ENCODE results near the gene KAZN. TPM values are rescaled to one million over a fixed set of nuclear protein-coding genes. Genes with fewer than 3 reads are reported as not detected.

Gene KAZN
- total RNA-seq, 1 donor from 2014 or later: 9.4 TPM

DNA sequence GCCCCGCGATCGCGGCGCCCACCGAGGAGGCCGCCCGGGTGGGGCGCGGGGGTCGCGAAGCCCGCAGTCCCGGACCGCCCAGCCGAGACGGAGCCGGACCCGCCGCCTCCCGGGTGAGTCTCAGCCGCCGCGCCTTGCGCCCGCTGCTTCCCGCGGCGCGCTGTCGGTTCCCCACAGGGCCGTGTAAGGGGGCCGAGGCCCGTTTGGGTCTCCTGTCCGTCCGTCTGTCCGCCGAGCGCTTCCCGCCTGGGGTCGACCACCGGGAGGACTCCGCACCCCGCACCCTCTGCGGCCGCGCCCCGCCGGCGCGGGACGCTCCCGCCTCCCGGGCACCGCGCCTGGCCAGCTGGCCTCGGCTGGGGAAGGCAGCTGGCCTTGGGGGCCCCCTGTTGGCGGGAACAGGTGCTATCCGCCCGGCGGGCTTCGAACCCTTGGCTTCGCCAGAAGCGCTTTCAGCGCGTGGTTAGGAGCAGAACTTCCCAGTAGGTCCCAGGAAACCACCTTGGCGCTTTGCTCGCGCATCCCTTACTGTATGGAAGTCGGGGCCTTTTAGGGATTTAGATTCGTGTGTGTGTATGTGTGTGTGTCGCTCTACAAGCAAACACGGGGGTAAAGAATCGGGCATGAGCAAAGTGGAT, 555.5 kb downstream of the KAZN start:
- Histone ChIP-seq H3K9ac (ENCODE audit: low read length) (peak overlapping the region; percentile 72), H3K4me2 (ENCODE audit: low read length) (peak overlapping the region; percentile 89), H3K27ac (ENCODE audit: low read depth, low read length) (no peak overlapping the region), H3K36me3 (ENCODE audit: insufficient read depth, low read length) (no peaks in the 10 kb centered on the region), H3K79me2 (ENCODE audit: insufficient read depth, low read length) (no peaks in the 10 kb centered on the region), H3K9me3 (ENCODE audit: insufficient read depth, low read depth, low read length) (no peaks in the 10 kb centered on the region), H3K4me3 (ENCODE audit: insufficient read depth, low read depth, low read length) (peak overlapping the region; percentile 62), H2AFZ (ENCODE audit: low read depth, low read length) (peak overlapping the region; percentile 83), H3K4me1 (ENCODE audit: insufficient read depth, low read length) (peaks cover 10% of the 10 kb centered on the region), H4K20me1 (ENCODE audit: insufficient read depth, low read length) (peaks cover 11% of the 10 kb centered on the region), H3K27me3 (ENCODE audit: insufficient read depth, low read length) (peaks cover 8% of the 10 kb centered on the region)
- Mint-ChIP-seq H3K27me3 (ENCODE audit: low read depth, unreplicated experiment) (peaks cover 20% of the 10 kb centered on the region), H3K9me3 (ENCODE audit: unreplicated experiment) (peaks cover 8% of the 10 kb centered on the region), H3K36me3 (ENCODE audit: low read depth, unreplicated experiment) (peaks cover 5% of the 10 kb centered on the region), H3K27ac (ENCODE audit: unreplicated experiment) (no peak overlapping the region), H3K4me1 (ENCODE audit: low read depth, unreplicated experiment) (peaks cover 17% of the 10 kb centered on the region), H3K4me3 (ENCODE audit: unreplicated experiment) (peak overlapping the region; percentile 88)
- FAIRE-seq (no peak), DNase-seq (ENCODE audit: low read depth) (no peak)
- no peak for TF ChIP-seq EZH2 (IDR thresholded peaks at IDR 0.05; ENCODE audit: insufficient read depth, low read length)
- TF ChIP-seq, protein P1, sequence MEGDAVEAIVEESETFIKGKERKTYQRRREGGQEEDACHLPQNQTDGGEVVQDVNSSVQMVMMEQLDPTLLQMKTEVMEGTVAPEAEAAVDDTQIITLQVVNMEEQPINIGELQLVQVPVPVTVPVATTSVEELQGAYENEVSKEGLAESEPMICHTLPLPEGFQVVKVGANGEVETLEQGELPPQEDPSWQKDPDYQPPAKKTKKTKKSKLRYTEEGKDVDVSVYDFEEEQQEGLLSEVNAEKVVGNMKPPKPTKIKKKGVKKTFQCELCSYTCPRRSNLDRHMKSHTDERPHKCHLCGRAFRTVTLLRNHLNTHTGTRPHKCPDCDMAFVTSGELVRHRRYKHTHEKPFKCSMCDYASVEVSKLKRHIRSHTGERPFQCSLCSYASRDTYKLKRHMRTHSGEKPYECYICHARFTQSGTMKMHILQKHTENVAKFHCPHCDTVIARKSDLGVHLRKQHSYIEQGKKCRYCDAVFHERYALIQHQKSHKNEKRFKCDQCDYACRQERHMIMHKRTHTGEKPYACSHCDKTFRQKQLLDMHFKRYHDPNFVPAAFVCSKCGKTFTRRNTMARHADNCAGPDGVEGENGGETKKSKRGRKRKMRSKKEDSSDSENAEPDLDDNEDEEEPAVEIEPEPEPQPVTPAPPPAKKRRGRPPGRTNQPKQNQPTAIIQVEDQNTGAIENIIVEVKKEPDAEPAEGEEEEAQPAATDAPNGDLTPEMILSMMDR (IDR thresholded peaks at IDR 0.05; ENCODE audit: insufficient read depth, low read depth, low read length): peak; percentile 39

DNA sequence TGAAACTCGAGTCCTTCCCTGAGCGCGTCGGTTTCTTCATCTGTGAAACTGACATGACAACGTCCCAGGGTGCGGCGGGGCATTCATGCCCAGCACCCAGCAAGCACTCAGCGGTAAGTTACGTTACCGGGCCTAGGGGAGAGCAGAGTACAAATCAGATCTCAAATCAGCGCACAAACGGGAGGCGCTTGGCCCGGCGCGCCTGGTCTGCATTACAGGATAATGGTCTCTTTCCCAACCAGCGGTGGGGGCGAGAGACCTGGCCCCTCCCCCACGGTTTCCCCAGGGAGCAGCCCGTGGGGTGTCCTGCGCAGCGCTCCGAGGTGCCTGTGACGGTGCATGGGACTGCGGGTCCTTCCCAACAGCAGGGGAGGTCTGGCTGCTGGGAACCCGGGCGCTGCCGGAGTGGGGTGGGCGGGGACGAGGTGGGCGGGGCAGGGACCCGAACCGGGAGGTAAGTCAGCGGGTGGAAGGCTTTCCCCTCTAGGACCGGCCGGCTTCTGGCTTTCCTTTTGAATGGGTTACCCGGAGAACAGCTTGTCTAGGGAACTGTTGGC, 556.1 kb downstream of the KAZN start:
- peak overlapping the region; percentile 83 for H2AFZ ChIP-seq (ENCODE audit: low read depth, low read length)
- peak overlapping the region; percentile 89 for H3K4me2 ChIP-seq (ENCODE audit: low read length)
- Mint-ChIP-seq H3K27ac (ENCODE audit: unreplicated experiment) (no peak overlapping the region), H3K4me3 (ENCODE audit: unreplicated experiment) (peak overlapping the region; percentile 88), H3K36me3 (ENCODE audit: low read depth, unreplicated experiment) (peaks cover 5% of the 10 kb centered on the region), H3K27me3 (ENCODE audit: low read depth, unreplicated experiment) (peaks cover 20% of the 10 kb centered on the region), H3K9me3 (ENCODE audit: unreplicated experiment) (peaks cover 8% of the 10 kb centered on the region), H3K4me1 (ENCODE audit: low read depth, unreplicated experiment) (peaks cover 20% of the 10 kb centered on the region)
- no peaks in the 10 kb centered on the region for H3K79me2 ChIP-seq (ENCODE audit: insufficient read depth, low read length)
- TF ChIP-seq, protein P1 (IDR thresholded peaks at IDR 0.05; ENCODE audit: insufficient read depth, low read depth, low read length): no peak
- TF ChIP-seq EZH2 (IDR thresholded peaks at IDR 0.05; ENCODE audit: insufficient read depth, low read length): no peak
- FAIRE-seq (no peak), DNase-seq (ENCODE audit: low read depth) (no peak)
- no peaks in the 10 kb centered on the region for H3K36me3 ChIP-seq (ENCODE audit: insufficient read depth, low read length)
- H3K9ac ChIP-seq (ENCODE audit: low read length): peak overlapping the region; percentile 72
- peak overlapping the region; percentile 62 for H3K4me3 ChIP-seq (ENCODE audit: insufficient read depth, low read depth, low read length)
- no peak overlapping the region for H3K27ac ChIP-seq (ENCODE audit: low read depth, low read length)
- peaks cover 8% of the 10 kb centered on the region for H3K27me3 ChIP-seq (ENCODE audit: insufficient read depth, low read length)
- H4K20me1 ChIP-seq (ENCODE audit: insufficient read depth, low read length): peaks cover 11% of the 10 kb centered on the region
- H3K9me3 ChIP-seq (ENCODE audit: insufficient read depth, low read depth, low read length): no peaks in the 10 kb centered on the region
- peaks cover 10% of the 10 kb centered on the region for H3K4me1 ChIP-seq (ENCODE audit: insufficient read depth, low read length)

DNA sequence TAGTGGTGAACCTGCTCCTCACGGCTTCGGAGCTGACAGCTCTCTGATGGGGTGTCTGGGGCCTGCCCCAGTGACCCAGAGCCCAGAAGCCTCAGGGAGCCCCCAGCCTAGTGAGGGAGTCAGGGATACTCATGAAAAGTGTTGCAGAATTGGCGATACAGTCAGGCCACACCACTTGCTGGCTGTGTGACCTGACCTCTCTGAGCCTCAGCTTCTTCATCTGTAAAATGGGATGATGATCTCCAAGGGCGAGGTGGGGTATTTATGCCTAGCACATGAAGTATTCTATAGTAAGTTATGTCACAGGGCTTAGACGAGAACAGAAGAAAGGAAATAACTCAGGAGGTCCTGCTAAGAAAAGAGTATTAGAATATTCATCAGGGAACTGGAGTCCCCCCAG, 556.7 kb downstream of the KAZN start:
- peaks cover 20% of the 10 kb centered on the region for H3K4me1 Mint-ChIP-seq (ENCODE audit: low read depth, unreplicated experiment)
- no peak for FAIRE-seq

More for the DNA sequence above, 556.7 kb downstream of the KAZN start:
- H3K36me3 Mint-ChIP-seq (ENCODE audit: low read depth, unreplicated experiment): peaks cover 5% of the 10 kb centered on the region
- peaks cover 8% of the 10 kb centered on the region for H3K9me3 Mint-ChIP-seq (ENCODE audit: unreplicated experiment)
- no peaks in the 10 kb centered on the region for H3K79me2 ChIP-seq (ENCODE audit: insufficient read depth, low read length)
- no peaks in the 10 kb centered on the region for H3K36me3 ChIP-seq (ENCODE audit: insufficient read depth, low read length)
- H3K27ac Mint-ChIP-seq (ENCODE audit: unreplicated experiment): no peak overlapping the region
- H3K4me2 ChIP-seq (ENCODE audit: low read length): peak overlapping the region; percentile 89
- no peaks in the 10 kb centered on the region for H3K9me3 ChIP-seq (ENCODE audit: insufficient read depth, low read depth, low read length)
- peak overlapping the region; percentile 88 for H3K4me3 Mint-ChIP-seq (ENCODE audit: unreplicated experiment)
- H4K20me1 ChIP-seq (ENCODE audit: insufficient read depth, low read length): peaks cover 11% of the 10 kb centered on the region
- H3K27me3 Mint-ChIP-seq (ENCODE audit: low read depth, unreplicated experiment): peaks cover 16% of the 10 kb centered on the region
- peaks cover 10% of the 10 kb centered on the region for H3K4me1 ChIP-seq (ENCODE audit: insufficient read depth, low read length)
- H3K4me3 ChIP-seq (ENCODE audit: insufficient read depth, low read depth, low read length): no peak overlapping the region
- peaks cover 6% of the 10 kb centered on the region for H3K27me3 ChIP-seq (ENCODE audit: insufficient read depth, low read length)
- no peak for DNase-seq (ENCODE audit: low read depth)
- H2AFZ ChIP-seq (ENCODE audit: low read depth, low read length): no peak overlapping the region
- no peak for TF ChIP-seq EZH2 (IDR thresholded peaks at IDR 0.05; ENCODE audit: insufficient read depth, low read length)
- TF ChIP-seq, protein P1 (IDR thresholded peaks at IDR 0.05; ENCODE audit: insufficient read depth, low read depth, low read length): no peak
- H3K27ac ChIP-seq (ENCODE audit: low read depth, low read length): no peak overlapping the region
- H3K9ac ChIP-seq (ENCODE audit: low read length): no peak overlapping the region
